Kidney glomerular epithelial cell (primary cell): ENCODE data around the gene NPR3.

ENCODE experiments used
- DNase-seq: peaks from one replicate; lab custom pipeline; 2025; lab: John Stamatoyannopoulos, UW

NPR3 gene

GRCh38 chr5:32710550-32711361 lies at the start of gene NPR3:
NPR3 (plus strand) TSS chr5:32711321; CDS start chr5:32711777, 456 bp downstream.
- peak; percentile 53 for DNase-seq

GRCh38 chr5:32664523-32664922 lies 46.6 kb upstream of the NPR3 start:
- no peak for DNase-seq

- no peak for DNase-seq
Measured at GRCh38 chr5:32668552-32668951, 42.6 kb upstream of the NPR3 start.

- no peak for DNase-seq
Measured at GRCh38 chr5:32673272-32673671, 37.8 kb upstream of the NPR3 start.

- no peak for DNase-seq
Measured at GRCh38 chr5:32677023-32677422, 34.1 kb upstream of the NPR3 start.

GRCh38 chr5:32678472-32678871 lies 32.6 kb upstream of the NPR3 start:
- DNase-seq: no peak

GRCh38 chr5:32679218-32679617 lies 31.9 kb upstream of the NPR3 start:
- no peak for DNase-seq

GRCh38 chr5:32680183-32680582 lies 30.9 kb upstream of the NPR3 start:
- DNase-seq: no peak

- no peak for DNase-seq
Measured at GRCh38 chr5:32683125-32683524, 28.0 kb upstream of the NPR3 start.

GRCh38 chr5:32684260-32684659 lies 26.9 kb upstream of the NPR3 start:
- DNase-seq: no peak

GRCh38 chr5:32686799-32687498 lies 24.2 kb upstream of the NPR3 start:
- DNase-seq: no peak

GRCh38 chr5:32687499-32687831 lies 23.7 kb upstream of the NPR3 start:
- peak; percentile 74 for DNase-seq

GRCh38 chr5:32690153-32690552 lies 21.0 kb upstream of the NPR3 start:
- DNase-seq: no peak

- no peak for DNase-seq
Measured at GRCh38 chr5:32690666-32691065, 20.5 kb upstream of the NPR3 start.

- peak; percentile 94 for DNase-seq
Measured at GRCh38 chr5:32692036-32692746, 18.9 kb upstream of the NPR3 start.

GRCh38 chr5:32703957-32704356 lies 7.2 kb upstream of the NPR3 start:
- no peak for DNase-seq

GRCh38 chr5:32707418-32707997 lies 3.6 kb upstream of the NPR3 start:
- DNase-seq: peak; percentile 24

- no peak for DNase-seq
Measured at GRCh38 chr5:32708949-32709348, 2.2 kb upstream of the NPR3 start.

GRCh38 chr5:32709750-32710549 lies 1.2 kb upstream of the NPR3 start:
- peak; percentile 91 for DNase-seq

- DNase-seq: no peak
Measured at GRCh38 chr5:32711362-32711680, 200 bp downstream of the NPR3 start.

GRCh38 chr5:32711681-32712480 lies 760 bp downstream of the NPR3 start:
- DNase-seq: peak; percentile 50
